ENCODE measurements around the gene EFHC1. TPM values are rescaled to one million over a fixed set of nuclear protein-coding genes. Genes with fewer than 3 reads are reported as not detected.

The EFHC1 gene
- total and polyA plus RNA-seq, 9 donors = 12.1 to 59.5 (median 23.5) TPM

GRCh38 chr6:52553719-52554118, 133.6 kb downstream of the EFHC1 start:
- WGBS, 3 donors = 85 to 93% (median 89%) methylated on average over 2 of the region's 2 CpGs

GRCh38 chr6:52554684-52555280, 134.6 kb downstream of the EFHC1 start:
- Histone ChIP-seq H3K27me3 (no peaks in the 10 kb centered on the region), H3K27ac (no peak overlapping the region), H3K4me1 (ENCODE audit: insufficient read depth) (peaks cover 29% of the 10 kb centered on the region), H3K36me3 (no peaks in the 10 kb centered on the region), H3K9me3 (no peaks in the 10 kb centered on the region), H3K4me3 (no peak overlapping the region)
- WGBS, 3 donors = 87 to 91% (median 89%) methylated on average over 6 of the region's 6 CpGs
- DNase-seq = no peak
- TF ChIP-seq CTCF (IDR thresholded peaks at IDR 0.05) = no peak
- TF ChIP-seq POLR2A (IDR thresholded peaks at IDR 0.05) = no peak
- TF ChIP-seq EP300 (IDR thresholded peaks at IDR 0.05) = no peak
- intact Hi-C loops (cut with DNase I) = no loop called here

More at GRCh38 chr6:52553719-52554118, 133.6 kb downstream of the EFHC1 start:
- H3K27ac ChIP-seq = no peak overlapping the region
- DNase-seq = no peak
- no peaks in the 10 kb centered on the region for H3K36me3 ChIP-seq
- no peaks in the 10 kb centered on the region for H3K9me3 ChIP-seq
- no peak overlapping the region for H3K4me3 ChIP-seq
- intact Hi-C loops (cut with DNase I) = no loop called here
- no peak for TF ChIP-seq EP300 (IDR thresholded peaks at IDR 0.05)
- TF ChIP-seq POLR2A (IDR thresholded peaks at IDR 0.05) = no peak
- no peak for TF ChIP-seq CTCF (IDR thresholded peaks at IDR 0.05)
- peaks cover 29% of the 10 kb centered on the region for H3K4me1 ChIP-seq (ENCODE audit: insufficient read depth)
- H3K27me3 ChIP-seq = no peaks in the 10 kb centered on the region

GRCh38 chr6:52555518-52556233, 135.5 kb downstream of the EFHC1 start:
- no peak for DNase-seq
- H3K4me1 ChIP-seq (ENCODE audit: insufficient read depth) = peaks cover 27% of the 10 kb centered on the region
- no peak overlapping the region for H3K4me3 ChIP-seq
- no peaks in the 10 kb centered on the region for H3K27me3 ChIP-seq
- H3K36me3 ChIP-seq = no peaks in the 10 kb centered on the region
- WGBS, 3 donors = 11 to 25% (median 17%) methylated on average over 5 of the region's 5 CpGs
- TF ChIP-seq EP300 (IDR thresholded peaks at IDR 0.05) = no peak
- no peak for TF ChIP-seq POLR2A (IDR thresholded peaks at IDR 0.05)
- TF ChIP-seq CTCF (IDR thresholded peaks at IDR 0.05) = no peak
- H3K9me3 ChIP-seq = no peaks in the 10 kb centered on the region
- no peak overlapping the region for H3K27ac ChIP-seq
- intact Hi-C loops (cut with DNase I) = no loop called here

- whole genome bisulfite sequencing, 3 donors = 38 to 48% (median 45%) methylated on average over 11 of the region's 11 CpGs
- H3K27ac ChIP-seq = peak overlapping the region in 1 of 2 donors; percentile 8
Measured at GRCh38 chr6:52557389-52558265, 137.5 kb downstream of the EFHC1 start.

More at GRCh38 chr6:52557389-52558265, 137.5 kb downstream of the EFHC1 start:
- TF ChIP-seq EP300 (IDR thresholded peaks at IDR 0.05) (no peak), POLR2A (IDR thresholded peaks at IDR 0.05) (no peak), CTCF (IDR thresholded peaks at IDR 0.05) (no peak)
- Histone ChIP-seq H3K36me3 (no peaks in the 10 kb centered on the region), H3K27me3 (no peaks in the 10 kb centered on the region), H3K4me3 (no peak overlapping the region), H3K4me1 (ENCODE audit: insufficient read depth) (peaks cover 15% of the 10 kb centered on the region), H3K9me3 (no peaks in the 10 kb centered on the region)
- intact Hi-C loops (cut with DNase I) = no loop called here
- no peak for DNase-seq
